Left ventricle myocardium inferior (tissue), 1 donor: ENCODE results near the gene CFAP99. TPM values are rescaled to one million over a fixed set of nuclear protein-coding genes. Genes with fewer than 3 reads are reported as not detected.

Experiments
- DNase-seq: peaks from one replicate; pipeline ENCODE4 v3.0.0-alpha.2; 2020
- H3K27ac ChIP-seq: fragments of 200-600 bp; replicated peaks from 2 replicates; pipeline ENCODE4 v1.8.0; 2021
- H3K27me3 ChIP-seq: fragments of 200-600 bp; 2 replicates; pipeline ENCODE4 v1.8.0; 2021; ENCODE audit warnings: low read depth
- H3K36me3 ChIP-seq: fragments of 200-600 bp; 2 replicates; pipeline ENCODE4 v1.8.0; 2021
- H3K4me1 ChIP-seq: fragments of 200-600 bp; 2 replicates; pipeline ENCODE4 v1.8.0; 2021
- H3K4me3 ChIP-seq: fragments of 200-600 bp; 2 replicates; pipeline ENCODE4 v1.8.0; 2021; ENCODE audit warnings: mild to moderate bottlenecking, moderate library complexity
- H3K9me3 ChIP-seq: fragments of 200-600 bp; replicated peaks from 2 replicates; pipeline ENCODE4 v1.8.0; 2021
- CTCF ChIP-seq: fragments of 200-600 bp; IDR thresholded peaks from 2 replicates; pipeline ENCODE4 v1.8.0; 2021; ENCODE audit warnings: antibody characterized with exemption, mild to moderate bottlenecking, borderline replicate concordance
- intact Hi-C: fragments of 100-400 bp; cut with micrococcal nuclease; formaldehyde crosslinking; loops from one replicate; pipeline ENCODE4 v1.11.0; 2022
- total RNA-seq: library from RNA; stranded (reverse); fragmentation: NEBNext Ultra II Directional; extraction: Animal tissue kit (Norgen Biotek cat#: 25700); gene quantifications from one replicate; pipeline ENCODE4 v1.2.1, GENCODE V29; 2021
- donor health status: DM: no; HTN: yes; CAD: no; lungs with severe emphysema.

CFAP99 gene
- total RNA-seq, 1 donor from 2014 or later = not detected

GRCh38 chr4:2424581-2424980 lies 5.8 kb downstream of the CFAP99 start:
- intact Hi-C loops = no loop called here
- no peak for DNase-seq
- TF ChIP-seq CTCF = no peak
- no peak overlapping the region for H3K27ac ChIP-seq
- H3K36me3 ChIP-seq = no peaks in the 10 kb centered on the region
- H3K4me1 ChIP-seq = peaks cover 2% of the 10 kb centered on the region
- no peaks in the 10 kb centered on the region for H3K9me3 ChIP-seq
- H3K27me3 ChIP-seq = peaks cover 71% of the 10 kb centered on the region
- no peak overlapping the region for H3K4me3 ChIP-seq

GRCh38 chr4:2425386-2426068 lies 6.8 kb downstream of the CFAP99 start:
- TF ChIP-seq CTCF = no peak
- no peak overlapping the region for H3K27ac ChIP-seq
- no peaks in the 10 kb centered on the region for H3K4me1 ChIP-seq
- no peaks in the 10 kb centered on the region for H3K9me3 ChIP-seq
- intact Hi-C loops = no loop called here
- H3K36me3 ChIP-seq = no peaks in the 10 kb centered on the region
- peaks cover 62% of the 10 kb centered on the region for H3K27me3 ChIP-seq
- no peak for DNase-seq
- H3K4me3 ChIP-seq = no peak overlapping the region

- peaks cover 57% of the 10 kb centered on the region for H3K27me3 ChIP-seq
- H3K4me3 ChIP-seq = no peak overlapping the region
- no peak for DNase-seq
- H3K4me1 ChIP-seq = no peaks in the 10 kb centered on the region
- intact Hi-C loops = no loop called here
- TF ChIP-seq CTCF = no peak
- H3K27ac ChIP-seq = no peak overlapping the region
- no peaks in the 10 kb centered on the region for H3K9me3 ChIP-seq
- H3K36me3 ChIP-seq = no peaks in the 10 kb centered on the region
Measured at GRCh38 chr4:2426069-2426397, 7.3 kb downstream of the CFAP99 start.

GRCh38 chr4:2426711-2427275 lies 8.0 kb downstream of the CFAP99 start:
- intact Hi-C loops = no loop called here
- DNase-seq = no peak
- no peaks in the 10 kb centered on the region for H3K9me3 ChIP-seq
- H3K4me1 ChIP-seq = no peaks in the 10 kb centered on the region
- H3K27me3 ChIP-seq = peaks cover 49% of the 10 kb centered on the region
- TF ChIP-seq CTCF = no peak
- no peak overlapping the region for H3K27ac ChIP-seq
- H3K4me3 ChIP-seq = no peak overlapping the region
- no peaks in the 10 kb centered on the region for H3K36me3 ChIP-seq

- Histone ChIP-seq H3K4me3 (no peak overlapping the region), H3K4me1 (no peaks in the 10 kb centered on the region), H3K27ac (no peak overlapping the region), H3K36me3 (no peaks in the 10 kb centered on the region), H3K9me3 (no peaks in the 10 kb centered on the region), H3K27me3 (peaks cover 40% of the 10 kb centered on the region)
- TF ChIP-seq CTCF = no peak
- no peak for DNase-seq
- intact Hi-C loops = no loop called here
Measured at GRCh38 chr4:2427383-2428334, 8.9 kb downstream of the CFAP99 start.
